Stimulated activated CD8-positive, alpha-beta memory T cell treated with anti-CD3 and anti-CD28 coated beads, Interleukin-12 subunit alpha, Interleukin-12 subunit beta, amount 100 ng/mL, for 24 hours (primary cell): ENCODE results near the gene SLC35F1.
"Not testable (repeated sequence)": the region's sequence is repeated elsewhere in the genome, so short reads cannot be mapped to it uniquely, and the experiment has no call there.

Experiments
- DNase-seq: peaks from one replicate; pipeline ENCODE4 v3.0.0-alpha.2; 2020; ENCODE audit errors: extremely low read depth

The SLC35F1 gene

DNA sequence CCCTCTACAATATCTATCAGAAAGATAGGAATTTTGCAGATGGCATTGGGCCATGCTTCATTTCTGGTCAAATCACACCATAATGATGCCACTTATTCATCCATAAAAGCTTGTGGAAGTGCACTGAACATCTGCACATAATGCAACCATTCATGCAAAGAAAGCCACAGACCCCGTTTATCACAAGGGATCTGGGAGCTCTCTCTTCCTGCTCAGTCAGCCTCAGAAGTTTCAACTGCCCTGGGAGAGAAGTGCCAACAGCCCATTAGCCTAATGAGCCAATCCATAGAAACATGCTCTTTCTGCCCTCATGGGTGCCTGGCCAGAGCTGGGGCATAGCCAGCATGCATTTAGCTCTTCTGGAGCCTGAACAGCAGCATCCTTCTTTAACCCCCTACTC lies 85.8 kb downstream of the SLC35F1 start:
- no peak for DNase-seq

DNA sequence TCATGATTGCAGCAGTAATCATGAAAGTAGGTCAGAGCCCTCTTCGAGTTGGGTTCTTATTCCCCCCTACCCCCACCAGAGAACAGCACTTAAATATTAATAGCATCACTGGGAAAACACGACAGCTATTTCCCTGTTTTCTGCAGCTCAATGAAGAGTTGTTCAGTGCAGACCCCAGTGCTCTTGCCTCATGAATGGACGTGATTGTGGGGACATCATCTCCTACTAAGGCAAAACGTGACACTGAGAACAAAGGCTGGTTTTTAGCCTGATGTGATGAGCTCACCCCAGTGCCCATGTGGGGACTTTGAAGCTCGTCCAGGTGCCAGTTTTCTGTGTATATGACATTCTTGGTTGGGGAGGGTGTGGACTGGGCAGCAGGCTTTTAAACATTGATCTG lies 105.9 kb downstream of the SLC35F1 start:
- DNase-seq: no peak

DNA sequence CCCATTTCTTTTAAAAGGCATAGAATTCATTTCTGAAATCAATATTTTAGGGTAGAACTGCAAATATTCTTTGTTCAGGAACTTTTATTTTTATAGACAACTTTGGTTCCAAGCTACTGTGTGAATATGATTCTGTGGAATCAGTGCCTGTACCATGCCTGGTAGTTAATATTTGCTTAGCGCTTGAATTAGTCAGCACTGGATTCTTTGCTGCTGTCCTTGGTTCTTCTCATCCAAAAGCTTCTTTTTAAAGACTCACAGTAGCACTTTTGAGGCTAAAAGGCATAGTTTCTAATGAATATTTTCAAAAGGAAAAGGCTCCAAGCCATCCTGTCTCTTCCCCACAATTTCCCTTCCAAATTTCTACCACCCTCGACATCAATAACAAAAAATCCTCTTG lies 109.5 kb downstream of the SLC35F1 start:
- DNase-seq: no peak

DNA sequence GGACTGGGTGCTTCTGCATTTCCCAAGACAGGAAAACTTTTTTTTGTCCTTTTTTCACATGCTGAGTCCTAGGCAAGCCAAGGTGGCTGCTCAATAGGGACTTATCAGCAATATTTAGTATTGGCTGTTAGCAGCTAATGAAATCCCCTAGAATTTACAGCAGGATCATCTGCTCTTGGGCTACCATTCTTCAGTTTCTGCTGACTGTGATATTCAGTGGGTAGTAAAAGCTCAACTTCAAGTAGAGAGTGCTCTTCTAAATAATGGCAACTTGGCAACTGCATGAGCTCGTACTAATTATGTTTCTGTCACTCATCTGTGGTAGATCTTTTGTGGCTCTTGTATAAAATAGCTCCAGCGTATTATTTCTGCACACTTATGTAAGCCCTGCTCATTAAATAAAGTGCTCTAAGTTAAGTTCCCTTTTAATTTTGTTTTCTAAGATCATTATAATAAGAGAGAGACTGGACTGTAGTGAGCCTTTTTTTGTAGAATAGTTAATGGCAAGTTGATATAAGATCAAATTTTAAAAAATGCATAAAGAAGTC lies 110.3 kb downstream of the SLC35F1 start:
- no peak for DNase-seq

DNA sequence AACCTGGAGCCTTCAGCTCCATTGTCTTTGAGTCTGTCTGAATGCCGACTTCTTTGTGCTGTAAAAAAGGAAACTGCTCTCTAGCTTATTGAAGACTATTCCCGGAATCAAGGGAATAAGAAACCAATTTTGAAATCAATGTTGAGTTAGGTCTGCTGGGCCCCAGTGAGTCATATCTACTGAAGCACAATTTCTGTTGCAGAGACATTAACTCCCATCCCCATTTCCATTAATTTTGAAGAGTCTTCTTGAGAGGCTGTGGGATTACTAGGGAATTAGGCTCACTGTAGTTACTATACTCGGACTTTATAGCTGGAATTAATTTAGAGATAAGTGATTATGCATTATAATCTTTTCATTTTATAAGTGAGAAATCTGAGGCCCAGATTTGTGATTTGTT lies 116.7 kb downstream of the SLC35F1 start:
- no peak for DNase-seq

DNA sequence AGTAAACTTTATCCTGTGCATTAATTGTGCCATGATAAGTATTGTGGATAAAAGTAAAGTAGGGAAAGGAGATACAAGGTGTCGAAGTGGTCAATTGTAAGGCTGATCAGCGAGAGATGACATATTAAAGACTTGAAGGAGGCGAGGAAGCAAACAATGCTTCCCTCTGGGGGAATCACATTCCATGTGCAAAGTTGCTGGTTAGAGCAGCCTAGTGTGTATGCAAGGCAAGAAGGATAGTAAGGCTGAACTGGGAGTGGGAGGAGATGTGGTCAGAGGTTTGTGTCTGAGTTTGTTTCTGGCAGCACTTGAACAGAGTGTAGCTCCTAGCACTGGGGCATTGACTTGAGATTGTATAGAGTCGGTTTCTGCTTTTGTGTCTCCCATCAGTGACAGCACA lies 122.9 kb downstream of the SLC35F1 start:
- no peak for DNase-seq

DNA sequence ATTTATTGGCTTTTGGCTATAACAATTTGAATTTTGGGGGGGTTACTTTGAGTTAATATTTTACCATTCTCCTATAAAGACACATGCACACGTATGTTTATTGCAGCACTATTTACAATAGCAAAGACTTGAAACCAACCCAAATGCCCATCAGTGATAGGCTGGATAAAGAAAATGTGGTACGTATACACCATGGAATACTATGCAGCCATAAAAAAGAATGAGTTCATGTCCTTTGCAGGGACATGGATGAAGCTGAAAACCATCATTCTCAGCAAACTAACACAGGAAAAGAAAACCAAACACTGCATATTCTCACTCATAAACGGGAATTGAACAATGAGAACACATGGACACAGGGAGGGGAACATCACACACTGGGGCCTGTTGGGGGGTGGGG lies 130.4 kb downstream of the SLC35F1 start:
- DNase-seq: not testable (repeated sequence)

DNA sequence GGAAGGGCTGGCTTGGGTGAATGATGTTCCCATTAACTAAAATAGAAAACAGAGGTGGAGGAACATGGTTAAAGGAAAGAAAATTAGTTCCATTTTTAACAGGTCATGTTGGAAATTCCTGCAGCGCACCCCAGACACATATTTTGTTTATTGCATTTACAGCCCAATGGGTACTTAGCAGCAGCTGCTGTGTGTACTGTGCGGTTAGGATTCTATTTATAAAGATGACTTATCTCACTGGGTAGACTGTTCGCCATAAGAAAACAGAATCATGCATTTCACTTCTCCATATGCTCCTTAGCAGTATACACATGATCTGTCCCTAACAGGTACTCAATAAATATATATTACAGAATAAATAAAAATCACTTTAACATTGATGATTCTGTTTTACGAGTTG lies 135.8 kb downstream of the SLC35F1 start:
- DNase-seq: no peak

DNA sequence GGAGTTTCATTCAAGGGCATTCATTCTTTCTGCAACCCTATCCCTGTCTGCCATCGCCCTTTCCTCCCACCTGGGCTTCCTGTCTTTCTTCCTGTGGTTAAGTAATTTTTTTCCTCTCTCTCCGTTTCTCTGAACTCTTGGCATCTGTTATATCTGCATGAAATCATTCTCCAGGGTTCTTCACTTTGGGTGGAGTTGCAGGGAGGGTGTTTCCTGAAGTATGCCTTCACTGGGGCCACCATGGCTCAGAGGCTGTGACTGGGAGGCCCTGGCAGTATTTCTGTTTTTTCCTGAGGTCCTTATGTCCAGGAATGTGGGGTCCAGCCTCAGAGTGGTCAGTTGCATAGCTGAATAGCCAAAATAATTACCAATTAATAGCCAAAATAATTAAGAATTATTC lies 137.2 kb downstream of the SLC35F1 start:
- no peak for DNase-seq

DNA sequence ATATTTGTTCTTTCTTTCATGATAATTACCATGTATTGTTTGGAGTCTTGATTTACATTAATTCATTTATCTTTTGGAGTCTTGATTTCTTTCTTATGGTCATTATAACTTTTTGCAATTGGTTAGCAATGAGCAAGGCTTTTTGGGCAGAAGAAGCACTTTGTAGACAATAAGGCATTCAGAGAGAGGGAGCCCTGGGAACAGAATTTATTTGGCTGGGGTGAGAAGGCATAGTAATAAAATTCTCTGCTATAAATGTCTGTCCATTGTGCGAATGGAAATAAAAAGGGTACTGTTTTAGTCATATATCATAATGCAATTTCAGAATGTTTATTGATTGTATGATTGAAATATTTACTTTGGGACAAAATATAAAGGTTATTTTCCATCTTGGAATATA lies 147.0 kb downstream of the SLC35F1 start:
- DNase-seq: no peak

DNA sequence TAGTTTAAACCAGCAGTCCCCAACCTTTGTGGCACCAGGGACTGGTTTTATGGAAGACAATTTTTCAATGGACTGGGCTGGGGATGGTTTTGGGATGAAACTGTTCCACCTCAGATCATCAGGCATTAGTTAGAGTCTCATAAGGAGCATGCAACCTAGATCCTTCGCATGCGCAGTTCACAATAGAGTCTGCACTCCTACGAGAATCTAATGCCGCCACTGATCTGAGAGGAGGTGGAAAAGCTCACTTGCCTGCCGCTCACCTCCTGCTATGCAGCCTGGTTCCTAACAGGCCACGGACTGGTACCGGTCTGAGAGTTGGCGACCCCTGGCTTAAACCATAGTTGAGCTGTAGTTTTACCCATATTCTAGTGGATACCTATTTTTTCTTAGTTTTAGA lies 154.6 kb downstream of the SLC35F1 start:
- DNase-seq: no peak

DNA sequence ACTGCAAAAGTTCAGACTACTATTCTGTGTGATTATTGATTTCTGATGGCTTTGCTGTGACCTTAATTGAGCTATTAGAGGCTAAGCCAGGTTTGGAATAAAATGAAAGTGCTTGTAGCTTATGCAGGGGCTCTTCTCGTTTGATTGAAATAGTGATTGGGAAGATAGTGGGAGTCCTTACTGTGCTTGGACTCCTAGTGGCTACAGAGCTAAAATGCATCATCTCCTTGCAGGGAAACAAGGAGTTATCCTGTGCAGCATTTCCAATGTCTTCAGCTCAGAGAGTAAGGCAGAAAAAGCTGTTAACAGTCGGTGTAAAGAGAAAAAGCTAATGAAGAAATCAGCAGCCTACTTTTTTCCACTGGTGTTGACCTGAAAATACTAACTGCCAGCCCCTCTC lies 173.5 kb downstream of the SLC35F1 start:
- no peak for DNase-seq

DNA sequence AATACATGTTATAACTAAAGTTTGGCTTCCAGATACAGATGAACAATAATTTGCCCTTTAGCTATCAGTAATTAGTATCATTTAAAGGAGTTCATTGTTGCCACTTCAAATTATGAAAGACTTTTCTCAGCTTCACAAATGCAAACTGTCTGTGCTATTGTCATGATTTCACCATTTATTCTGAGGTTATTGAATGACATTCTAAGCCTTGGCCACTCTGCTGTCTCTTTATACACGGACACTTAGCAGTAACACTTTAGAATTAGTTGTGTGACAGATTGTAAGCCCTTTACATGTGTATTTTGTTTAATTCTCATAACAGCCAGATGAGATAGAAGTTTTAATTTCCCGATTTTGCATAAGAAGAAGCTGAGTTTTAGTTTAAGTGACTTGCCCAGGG lies 176.6 kb downstream of the SLC35F1 start:
- DNase-seq: no peak

DNA sequence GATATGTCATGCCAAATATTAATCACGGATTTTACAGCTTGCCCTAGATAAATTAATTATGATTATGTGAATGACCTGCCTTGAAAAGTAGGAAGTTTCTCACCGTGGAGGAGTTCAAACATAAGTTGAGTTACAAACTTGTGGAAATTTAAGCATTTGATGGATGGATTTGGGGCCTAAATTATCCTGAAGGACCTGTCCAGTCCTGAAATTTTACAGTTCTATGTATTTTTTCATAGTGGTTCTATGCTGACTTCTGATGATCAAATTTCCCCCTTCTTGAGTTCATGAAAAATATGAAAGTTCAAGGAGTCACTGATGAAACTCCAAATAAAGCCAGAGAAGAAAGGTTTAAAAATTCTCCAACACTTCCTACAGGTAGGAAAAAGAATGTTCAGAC lies 178.6 kb downstream of the SLC35F1 start:
- DNase-seq: no peak

DNA sequence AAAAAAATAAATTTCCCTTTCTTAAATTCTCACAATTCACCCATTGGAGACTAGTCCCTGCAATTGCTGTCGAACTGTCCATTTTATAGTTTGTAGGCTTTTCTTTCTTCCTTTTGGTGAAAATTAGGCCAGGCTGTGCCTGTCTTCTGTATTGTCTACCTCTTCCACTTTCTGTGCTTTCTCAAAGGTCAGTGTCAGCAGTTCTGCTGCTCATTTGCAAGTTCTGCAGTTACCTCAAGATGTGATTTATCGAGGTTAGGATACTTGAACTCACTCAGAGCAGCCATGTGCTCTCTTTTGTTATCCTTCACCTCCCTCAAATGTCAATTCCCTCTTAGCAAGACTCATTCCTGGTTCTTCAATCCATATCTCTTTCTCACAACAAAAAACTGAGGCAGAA lies 179.1 kb downstream of the SLC35F1 start:
- DNase-seq: no peak

DNA sequence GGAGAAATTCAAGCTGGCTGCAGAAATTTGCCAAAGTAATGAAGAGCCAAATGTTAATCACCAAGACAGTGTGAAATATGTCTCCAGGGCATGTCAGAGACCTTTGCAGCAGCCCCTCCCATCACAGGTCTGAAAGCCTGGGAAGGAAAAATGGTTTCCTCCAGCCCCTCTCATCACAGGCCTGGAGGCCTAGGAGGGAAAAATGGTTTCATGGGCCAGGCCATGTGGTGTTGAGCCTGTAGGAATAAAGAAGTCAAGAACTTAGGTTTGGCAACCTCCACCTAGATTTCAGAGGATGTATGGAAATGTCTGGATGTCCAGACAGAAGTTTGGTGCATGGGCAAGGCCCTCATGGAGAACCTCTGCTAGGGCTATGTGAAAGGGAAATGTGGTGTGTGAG lies 185.0 kb downstream of the SLC35F1 start:
- no peak for DNase-seq

DNA sequence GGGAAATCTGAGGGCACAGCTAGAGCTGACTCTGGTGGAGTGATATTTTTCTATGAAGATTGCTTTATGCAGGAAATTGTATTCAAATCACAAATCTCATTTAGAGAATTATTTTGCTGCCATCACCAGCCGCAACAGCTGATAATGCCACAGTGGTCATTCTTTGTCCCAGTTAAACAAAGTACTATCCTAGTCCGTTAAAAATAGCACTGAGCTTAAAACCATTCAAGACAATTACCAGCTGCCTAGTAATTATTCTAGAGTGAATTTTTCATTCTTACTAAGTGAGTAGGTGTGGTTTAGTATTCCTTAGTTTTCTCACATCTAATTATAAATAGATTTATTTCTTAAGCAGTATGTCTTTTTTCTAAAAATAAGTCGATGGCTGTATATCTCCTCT lies 190.5 kb downstream of the SLC35F1 start:
- DNase-seq: no peak

DNA sequence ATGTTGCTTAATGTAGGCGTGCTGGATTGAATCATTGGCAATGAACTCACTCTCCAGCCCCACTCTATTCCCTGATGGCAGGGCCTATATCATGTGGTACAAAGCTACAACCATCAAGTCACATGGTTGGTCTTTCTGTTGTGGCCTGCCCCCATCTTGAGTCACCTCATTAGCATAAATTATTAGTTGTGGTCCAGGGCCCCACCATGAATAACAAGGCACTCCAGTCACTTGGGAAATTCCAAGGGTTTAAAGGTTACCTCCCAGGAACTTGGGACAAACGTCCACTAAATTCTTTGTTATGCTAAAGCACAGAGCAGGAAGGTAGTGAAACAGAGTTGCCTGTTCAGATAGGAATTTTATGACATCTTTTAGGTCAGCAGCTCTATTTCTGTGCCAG lies 193.7 kb downstream of the SLC35F1 start:
- DNase-seq: no peak

DNA sequence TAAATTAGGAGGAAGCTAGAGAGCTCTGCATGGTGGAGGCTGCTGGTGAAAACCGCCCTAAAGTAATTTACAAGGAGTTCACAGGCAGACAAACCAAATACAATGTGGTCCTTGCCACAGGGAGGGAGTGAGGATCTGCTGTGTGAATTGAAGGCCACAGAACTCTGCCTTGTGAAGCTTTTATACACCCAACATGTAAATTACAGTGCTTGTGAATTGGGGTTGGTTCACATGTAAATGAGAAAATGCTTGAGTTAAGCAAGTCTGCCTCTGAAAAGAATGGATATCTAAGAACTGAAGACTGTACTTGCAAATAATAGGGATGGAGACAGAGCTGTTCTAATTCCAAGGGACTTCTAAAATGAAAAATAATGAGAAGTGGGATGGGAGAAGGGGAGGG lies 194.2 kb downstream of the SLC35F1 start:
- no peak for DNase-seq

DNA sequence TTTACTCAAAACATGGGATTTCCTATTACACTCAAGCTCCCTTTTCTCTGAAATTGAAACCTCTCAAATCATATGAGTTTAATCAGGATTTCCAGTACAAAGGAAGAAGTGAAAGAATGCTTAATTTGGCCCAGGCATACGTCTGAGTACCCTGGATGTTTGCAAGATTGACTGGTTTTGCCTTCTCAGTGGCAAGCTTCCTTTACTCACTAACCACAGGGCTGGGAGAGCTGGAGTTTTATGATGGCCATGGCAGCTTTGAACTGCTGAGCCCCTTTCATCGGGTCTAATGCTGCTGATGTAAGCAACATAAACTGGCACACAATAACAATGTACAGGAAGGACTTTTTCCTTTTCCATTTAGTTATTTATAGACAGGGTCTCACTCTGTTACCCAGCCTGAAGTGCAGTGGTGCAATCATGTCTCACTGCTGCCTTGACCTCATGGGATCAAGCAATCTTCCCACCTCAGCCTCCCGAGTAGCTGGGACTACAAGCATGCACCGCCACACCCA lies 194.8 kb downstream of the SLC35F1 start:
- DNase-seq: no peak

DNA sequence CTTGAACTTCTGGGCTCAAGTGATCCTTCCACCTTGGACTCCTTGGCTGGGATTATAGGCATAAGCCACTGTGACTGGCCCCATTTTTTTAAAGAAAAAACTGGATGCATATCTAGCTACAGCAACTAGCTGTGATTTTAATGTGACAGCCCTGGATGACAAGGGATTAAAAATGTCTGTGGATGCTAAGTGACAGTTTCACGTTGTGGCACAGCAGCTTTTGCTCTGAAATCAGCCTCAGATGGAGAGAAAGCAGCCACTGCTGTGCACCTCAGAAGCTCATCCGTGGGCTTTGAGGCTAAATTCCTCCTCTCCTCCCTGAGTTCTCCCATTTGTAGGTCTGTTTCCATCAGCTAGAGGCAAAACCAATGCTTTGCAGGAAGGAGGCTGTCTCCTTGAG lies 195.3 kb downstream of the SLC35F1 start:
- DNase-seq: no peak

DNA sequence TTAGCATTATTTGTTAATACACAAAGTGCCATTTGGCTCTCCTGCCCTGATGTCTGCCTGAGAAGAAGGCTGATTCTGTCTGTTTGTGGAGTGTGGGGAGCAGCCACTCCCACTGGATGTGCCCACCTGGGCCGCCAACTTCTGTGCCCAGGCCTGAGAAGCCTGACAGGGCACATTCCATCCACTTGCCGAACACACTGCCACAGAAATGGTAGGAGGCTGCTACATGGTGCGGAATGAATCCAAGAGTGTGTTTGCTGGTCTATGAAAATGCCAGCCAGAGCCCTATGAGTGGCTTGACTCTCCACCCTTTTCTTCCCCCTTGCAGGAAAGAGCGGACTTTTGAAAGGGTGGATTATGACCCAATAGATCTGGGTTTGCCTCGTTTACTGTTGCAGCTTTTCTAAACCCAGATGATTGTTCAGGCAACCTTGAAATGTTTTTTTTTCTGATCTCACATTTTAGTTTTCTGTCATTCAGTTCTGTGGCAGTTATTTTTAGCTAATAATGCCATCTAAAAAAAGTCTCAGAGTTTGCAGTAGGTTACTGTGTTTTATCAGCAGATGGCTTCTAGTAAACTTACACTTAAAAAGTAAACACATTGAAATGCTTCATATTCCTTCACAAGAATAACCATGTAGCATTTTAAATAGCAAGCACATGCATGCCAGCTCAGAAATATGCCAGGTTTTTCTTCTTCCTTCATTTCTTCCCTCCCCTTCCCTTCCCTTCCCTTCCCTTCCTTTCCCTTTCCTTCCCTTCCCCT lies 196.5 kb downstream of the SLC35F1 start:
- DNase-seq: no peak

DNA sequence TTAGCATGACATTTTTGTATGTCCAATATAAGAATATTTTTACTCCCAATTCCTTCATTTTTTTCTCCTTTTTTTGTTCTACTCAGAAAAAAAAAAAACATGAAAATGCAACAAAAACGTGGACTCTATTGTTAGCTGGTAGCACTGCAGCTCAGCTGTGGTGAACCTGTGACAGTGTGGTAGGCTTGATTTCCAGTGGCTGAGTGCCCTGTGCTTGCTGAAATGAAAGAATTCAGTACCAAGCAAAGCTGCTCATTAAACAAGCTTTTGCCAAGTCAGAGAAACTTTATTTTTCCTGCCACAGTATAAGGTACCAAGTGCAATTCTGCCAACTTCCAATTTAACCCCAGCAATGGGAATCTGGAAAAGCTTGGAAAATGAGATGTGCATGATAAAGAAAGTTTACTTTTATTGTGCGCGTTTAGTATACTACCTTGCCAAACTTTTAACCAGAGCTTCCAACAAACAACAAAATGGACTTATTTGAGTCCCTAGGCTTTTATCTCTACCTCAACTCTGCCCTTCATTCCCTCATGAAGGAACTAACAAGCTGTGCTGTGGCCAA lies 215.2 kb downstream of the SLC35F1 start:
- DNase-seq: no peak
